HepG2 (cell line): ENCODE data around the gene PCDHB3. TPM values are rescaled to one million over a fixed set of nuclear protein-coding genes. Genes with fewer than 3 reads are reported as not detected.

Source experiments
- AKAP8 ChIP-seq: sonication (generic); formaldehyde crosslinking; IDR thresholded peaks from 2 replicates; pipeline ENCODE4 v1.5.1; 2020; ENCODE audit warnings: mild to moderate bottlenecking, missing genetic modification reagents
- ARHGAP35 ChIP-seq: sonication (generic); formaldehyde crosslinking; IDR thresholded peaks from 2 replicates; pipeline ENCODE4 v1.9.0; 2022; ENCODE audit warnings: mild to moderate bottlenecking, inconsistent platforms, moderate library complexity, missing genetic modification reagents, borderline replicate concordance
- CCDC6 ChIP-seq: sonication (generic); formaldehyde crosslinking; IDR thresholded peaks from 2 replicates; pipeline ENCODE4 v1.8.1; 2022; ENCODE audit warnings: mild to moderate bottlenecking, missing genetic modification reagents, moderate library complexity
- DNMT1 ChIP-seq: sonication (generic); formaldehyde crosslinking; IDR thresholded peaks from 2 replicates; pipeline ENCODE4 v1.5.1; 2020; ENCODE audit warnings: mild to moderate bottlenecking, missing genetic modification reagents
- EP300 ChIP-seq, 3 experiments: sonication (generic) in 1 of 3; formaldehyde crosslinking in 1 of 3; IDR thresholded peaks; 2 replicates each; pipeline versions ENCODE4 v1.5.1 to v1.6.1; 2011 to 2020; ENCODE audit warnings: low read depth in 2 of 3, low read length in 2 of 3, borderline replicate concordance in 1 of 3, improper control_type of control experiment in 1 of 3, mild to moderate bottlenecking in 1 of 3, missing genetic modification reagents in 1 of 3, moderate library complexity in 1 of 3
- FIP1L1 ChIP-seq: fragments of 200-400 bp; formaldehyde crosslinking; IDR thresholded peaks from 2 replicates; pipeline ENCODE4 v1.6.1; 2018; ENCODE audit warnings: low read depth, mild to moderate bottlenecking, low read length, moderate library complexity, borderline replicate concordance; ENCODE audit not compliant: insufficient read depth
- GATAD2A ChIP-seq: IDR thresholded peaks from 2 replicates; pipeline ENCODE4 v1.6.1; 2016
- HNF1B ChIP-seq: sonication (generic); formaldehyde crosslinking; IDR thresholded peaks from 2 replicates; pipeline ENCODE4 v1.5.1; 2020; ENCODE audit warnings: mild to moderate bottlenecking, moderate library complexity, missing genetic modification reagents
- KLF11 ChIP-seq: IDR thresholded peaks from 2 replicates; pipeline ENCODE4 v1.6.1; 2016; ENCODE audit warnings: missing compliant biosample characterization
- MAX ChIP-seq: IDR thresholded peaks from 2 replicates; pipeline ENCODE4 v1.6.1; 2012; ENCODE audit warnings: inconsistent platforms
- MXD4 ChIP-seq: IDR thresholded peaks from 2 replicates; pipeline ENCODE4 v1.6.1; 2016; ENCODE audit warnings: mild to moderate bottlenecking, missing biosample characterization, missing genetic modification reagents
- POLR2A ChIP-seq, 2 experiments: IDR thresholded peaks; 2 replicates each; pipeline ENCODE4 v1.6.1; 2011; ENCODE audit warnings: low read depth in 2 of 2, low read length in 2 of 2, mild to moderate bottlenecking in 1 of 2, moderate library complexity in 1 of 2; ENCODE audit not compliant: insufficient read depth in 1 of 2
- SALL1 ChIP-seq: sonication (generic); formaldehyde crosslinking; IDR thresholded peaks from 2 replicates; pipeline ENCODE4 v1.8.0; 2022; ENCODE audit warnings: mild to moderate bottlenecking, missing genetic modification reagents
- SMAD3 ChIP-seq: sonication (generic); formaldehyde crosslinking; IDR thresholded peaks from 2 replicates; pipeline ENCODE4 v1.4.0; 2020; ENCODE audit warnings: missing genetic modification reagents
- SMC3 ChIP-seq: IDR thresholded peaks from 2 replicates; pipeline ENCODE4 v1.6.1; 2011; ENCODE audit warnings: low read length, improper control_type of control experiment
- SRF ChIP-seq: IDR thresholded peaks from 2 replicates; pipeline ENCODE4 v1.6.1; 2011; ENCODE audit warnings: mild to moderate bottlenecking, low read depth, low read length, moderate library complexity
- TAF1 ChIP-seq: sonication (generic); formaldehyde crosslinking; IDR thresholded peaks from 2 replicates; pipeline ENCODE4 v1.4.0; 2020; ENCODE audit warnings: missing genetic modification reagents
- ZFP37 ChIP-seq: sonication (generic); formaldehyde crosslinking; IDR thresholded peaks from 2 replicates; pipeline ENCODE4 v1.4.0; 2020; ENCODE audit warnings: missing genetic modification reagents, borderline replicate concordance
- ZNF160 ChIP-seq: sonication (generic); formaldehyde crosslinking; IDR thresholded peaks from 2 replicates; pipeline ENCODE4 v1.8.0; 2022; ENCODE audit warnings: mild to moderate bottlenecking, inconsistent platforms, missing genetic modification reagents
- ZNF253 ChIP-seq: sonication (generic); formaldehyde crosslinking; IDR thresholded peaks from 2 replicates; pipeline ENCODE4 v1.8.0; 2022; ENCODE audit warnings: mild to moderate bottlenecking, missing genetic modification reagents, borderline replicate concordance
- ZNF34 ChIP-seq: sonication (generic); formaldehyde crosslinking; IDR thresholded peaks from 2 replicates; pipeline ENCODE4 v1.4.0; 2020; ENCODE audit warnings: mild to moderate bottlenecking, missing genetic modification reagents, borderline replicate concordance
- ZNF605 ChIP-seq: sonication (generic); formaldehyde crosslinking; IDR thresholded peaks from 2 replicates; pipeline ENCODE4 v1.8.0; 2022; ENCODE audit warnings: mild to moderate bottlenecking, missing genetic modification reagents
- ZNF704 ChIP-seq: sonication (generic); formaldehyde crosslinking; IDR thresholded peaks from 2 replicates; pipeline ENCODE4 v1.8.1; 2023; ENCODE audit warnings: mild to moderate bottlenecking, inconsistent platforms, moderate library complexity, missing genetic modification reagents, borderline replicate concordance
- ZNF761 ChIP-seq: sonication (generic); formaldehyde crosslinking; conservative IDR thresholded peaks from 2 replicates; pipeline ENCODE4 v1.4.0; 2020; ENCODE audit warnings: mild to moderate bottlenecking, missing genetic modification reagents
- ZNF777 ChIP-seq: sonication (generic); formaldehyde crosslinking; IDR thresholded peaks from 2 replicates; pipeline ENCODE4 v1.4.0; 2020; ENCODE audit warnings: missing genetic modification reagents
- polyA plus RNA-seq, 8 experiments: library from polyadenylated mRNA; depleted of rRNA in 3 of 8; stranded (reverse) in 7 of 8; unstranded in 1 of 8; fragments of >200 nt; fragmentation: Illumina TruSeq in 4 of 8; extraction: Trizol in 4 of 8; gene quantifications; 2 replicates each; pipeline versions ENCODE4 v1.2.1 to v1.2.3, GENCODE V29; 2011 to 2016; ENCODE audit warnings: low read depth in 4 of 8, missing spikeins in 1 of 8, mixed read lengths in 1 of 8; ENCODE audit not compliant: insufficient read depth in 1 of 8
- total RNA-seq, 5 experiments: library from RNA; depleted of rRNA; stranded (reverse); fragments of >200 nt; fragmentation: Illumina TruSeq; extraction: Trizol; gene quantifications; 2 replicates each; pipeline ENCODE4 v1.2.3, GENCODE V29; 2016; ENCODE audit warnings: low read depth in 1 of 5

PCDHB3 gene
- total and polyA plus RNA-seq, 2 of the 13 experiments (the other 11 are each of a cell fraction or from before 2014, with no cell fraction given), result 0.25 to 0.29 TPM

- no peak for TF ChIP-seq EP300 (IDR thresholded peaks at IDR 0.05; ENCODE audit: low read depth in 2 of 2, low read length in 2 of 2)
- no peak for TF ChIP-seq EP300 (CRISPR knock-in tag; IDR thresholded peaks at IDR 0.05; ENCODE audit: borderline replicate concordance)
- no peak for TF ChIP-seq KLF11 (CRISPR knock-in tag)
- peak; percentile 36; the same call in 1 of the 2 replicates for TF ChIP-seq SALL1 (CRISPR knock-in tag)
- peak; percentile 51; the same call in 1 of the 2 replicates for TF ChIP-seq HNF1B (CRISPR knock-in tag)
- TF ChIP-seq SMAD3 (CRISPR knock-in tag), result 0 out of 2 replicates have a peak, but pooled peaks have one; percentile 33
- TF ChIP-seq ZNF160 (CRISPR knock-in tag), result no peak
- TF ChIP-seq FIP1L1, result no peak
- no peak for TF ChIP-seq SRF
- TF ChIP-seq SMC3, result peak; percentile 59; the same call in 1 of the 2 replicates
- TF ChIP-seq ZNF704 (CRISPR knock-in tag), result no peak
- TF ChIP-seq POLR2A (IDR thresholded peaks at IDR 0.05; ENCODE audit: insufficient read depth in 1 of 2, low read depth in 2 of 2, low read length in 2 of 2), result peak; percentile 59 to 69
- TF ChIP-seq MXD4 (CRISPR knock-in tag), result no peak
- TF ChIP-seq ZNF777 (CRISPR knock-in tag), result no peak
- peak; percentile 41; the same call in 1 of the 2 replicates for TF ChIP-seq GATAD2A
- TF ChIP-seq TAF1 (CRISPR knock-in tag), result peak; percentile 62
- TF ChIP-seq ARHGAP35 (CRISPR knock-in tag), result 0 out of 2 replicates have a peak, but pooled peaks have one; percentile 53
- TF ChIP-seq ZNF605 (CRISPR knock-in tag), result 0 out of 2 replicates have a peak, but pooled peaks have one; percentile 17
- no peak for TF ChIP-seq ZFP37
- no peak for TF ChIP-seq ZNF761
- no peak for TF ChIP-seq DNMT1 (CRISPR knock-in tag)
- TF ChIP-seq CCDC6 (CRISPR knock-in tag), result no peak
- no peak for TF ChIP-seq ZNF34 (CRISPR knock-in tag)
- no peak for TF ChIP-seq AKAP8 (CRISPR knock-in tag)
- no peak for TF ChIP-seq ZNF253
- 0 out of 2 replicates have a peak, but pooled peaks have one; percentile 20 for TF ChIP-seq MAX
Observed at GRCh38 chr5:141094481-141095262, 5.6 kb upstream of the PCDHB3 start, which contains the start of gene PCDHB2 (continued).
